HTR-8/SVneo (cell line): ENCODE data around the gene CEP152.

ENCODE experiments used
- DNase-seq: peaks from one replicate; pipeline ENCODE4 v3.0.0; 2011; ENCODE audit warnings: low spot score, mixed read lengths; ENCODE audit not compliant: insufficient read length
- FAIRE-seq: peaks from 2 replicates; lab custom pipeline; 2011; peaks lifted over from hg19 to GRCh38; lab: Jason Lieb, UNC

The CEP152 gene

GRCh38 chr15:48712546-48712945, 98.3 kb downstream of the CEP152 start:
- no peak for FAIRE-seq
- no peak for DNase-seq

DNA sequence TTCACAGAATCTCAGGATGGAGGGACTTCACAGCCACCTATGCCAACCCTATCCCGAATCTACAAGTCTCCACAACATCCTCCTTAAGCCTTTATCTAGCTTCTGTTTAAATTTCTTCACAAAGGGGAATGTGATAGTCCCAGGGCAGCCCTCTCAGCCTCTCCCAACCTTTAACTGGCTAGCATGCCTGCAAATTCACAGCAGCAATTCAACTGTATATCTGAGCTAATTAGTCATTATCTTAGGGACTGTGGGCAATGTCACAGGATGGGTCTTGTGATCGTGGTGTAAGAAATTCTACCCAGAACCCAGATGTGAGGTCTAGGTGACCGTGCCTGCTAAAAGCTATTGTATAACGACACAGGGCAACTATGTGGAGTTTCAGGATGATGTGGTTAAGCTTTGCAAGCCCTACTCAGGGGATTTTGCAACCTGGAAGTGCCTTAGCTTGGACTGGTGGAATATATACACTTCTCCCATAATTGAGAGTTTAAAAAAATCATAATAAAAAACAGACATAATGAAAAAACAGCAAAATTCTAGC, 99.8 kb downstream of the CEP152 start:
- DNase-seq (no peak), FAIRE-seq (no peak)

DNA sequence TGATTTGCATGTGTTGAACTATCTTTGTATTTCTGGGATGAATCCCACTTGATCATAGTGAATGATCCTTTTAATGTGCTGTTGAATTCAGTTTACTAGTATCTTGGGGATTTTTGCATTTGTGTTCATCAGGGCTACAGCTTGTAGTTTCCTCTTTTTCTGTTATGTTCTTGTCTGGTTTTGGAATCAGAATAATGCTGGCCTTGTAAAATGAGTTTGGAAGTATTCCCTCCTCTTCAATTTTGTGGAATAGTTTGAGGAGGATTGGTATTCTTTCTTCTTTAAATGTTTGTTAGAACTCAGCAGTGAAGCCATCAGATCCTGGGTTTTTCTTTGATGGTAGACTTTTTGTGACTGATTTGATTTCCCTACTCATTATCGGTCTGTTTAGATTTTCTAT, 102.2 kb downstream of the CEP152 start:
- FAIRE-seq: no peak
- DNase-seq: no peak

DNA sequence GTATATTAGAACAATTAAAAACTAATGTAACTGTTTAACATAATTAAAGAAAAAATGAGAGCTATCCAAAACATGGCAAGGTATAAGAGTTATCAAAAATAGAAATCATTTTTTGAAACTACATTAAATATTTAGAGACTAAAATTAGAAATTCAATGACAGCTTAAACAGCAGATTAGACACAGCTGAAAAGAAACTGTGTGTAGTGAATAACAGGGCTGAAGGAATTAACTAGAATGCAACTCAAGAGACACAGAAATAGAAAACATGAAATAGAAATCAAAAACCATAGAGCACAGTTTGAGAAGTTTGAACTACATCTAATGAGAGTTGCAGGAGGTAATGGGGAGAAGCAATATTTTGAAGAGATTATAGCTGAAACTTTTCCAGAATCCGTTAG, 105.5 kb downstream of the CEP152 start:
- DNase-seq: no peak
- no peak for FAIRE-seq

- FAIRE-seq (no peak), DNase-seq (no peak)
Observed at GRCh38 chr15:48703544-48703943, 107.3 kb downstream of the CEP152 start.

GRCh38 chr15:48702569-48703236, 108.2 kb downstream of the CEP152 start:
- no peak for FAIRE-seq
- DNase-seq: no peak

- DNase-seq (no peak), FAIRE-seq (no peak)
Observed at GRCh38 chr15:48696627-48697312, 114.1 kb downstream of the CEP152 start.

DNA sequence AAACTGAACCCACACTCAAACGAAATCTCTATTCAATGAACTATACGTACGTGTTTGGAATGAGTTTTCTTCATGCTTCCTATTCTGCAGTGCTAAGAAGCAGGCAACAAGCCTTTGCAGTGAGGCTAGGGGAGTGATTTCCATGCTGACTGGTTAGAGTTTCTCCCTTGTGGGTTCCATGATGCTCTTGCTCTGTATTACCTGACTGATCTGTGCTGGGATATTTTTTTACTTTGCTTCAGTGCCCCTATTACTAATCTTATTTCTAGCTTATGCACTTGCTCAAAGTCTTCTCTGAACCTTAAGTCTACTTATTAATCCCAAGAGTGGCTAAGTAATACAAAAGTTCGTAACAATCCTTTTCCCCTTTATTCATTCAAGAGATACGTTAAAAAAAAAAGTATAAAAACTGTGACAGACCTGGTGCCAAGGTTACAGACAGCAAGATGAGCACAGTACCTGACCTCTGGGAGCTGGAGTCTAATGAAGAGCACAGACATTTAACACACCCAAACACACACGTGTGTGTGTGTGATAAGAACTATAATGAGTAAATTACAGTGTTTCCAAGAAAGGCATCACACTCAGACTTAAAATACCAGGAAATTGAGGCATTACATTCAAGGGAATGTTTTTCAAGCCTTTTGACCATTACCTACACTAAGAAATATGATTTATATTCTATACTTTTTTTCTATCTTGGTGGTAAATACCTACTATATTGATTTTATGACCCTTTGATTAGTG, 114.9 kb downstream of the CEP152 start:
- DNase-seq (no peak), FAIRE-seq (no peak)

- FAIRE-seq: no peak
Observed at GRCh38 chr15:48695088-48695826, 115.6 kb downstream of the CEP152 start.

GRCh38 chr15:48693484-48693883, 117.4 kb downstream of the CEP152 start:
- DNase-seq: no peak
- no peak for FAIRE-seq

More at GRCh38 chr15:48695088-48695826, 115.6 kb downstream of the CEP152 start:
- DNase-seq: no peak

DNA sequence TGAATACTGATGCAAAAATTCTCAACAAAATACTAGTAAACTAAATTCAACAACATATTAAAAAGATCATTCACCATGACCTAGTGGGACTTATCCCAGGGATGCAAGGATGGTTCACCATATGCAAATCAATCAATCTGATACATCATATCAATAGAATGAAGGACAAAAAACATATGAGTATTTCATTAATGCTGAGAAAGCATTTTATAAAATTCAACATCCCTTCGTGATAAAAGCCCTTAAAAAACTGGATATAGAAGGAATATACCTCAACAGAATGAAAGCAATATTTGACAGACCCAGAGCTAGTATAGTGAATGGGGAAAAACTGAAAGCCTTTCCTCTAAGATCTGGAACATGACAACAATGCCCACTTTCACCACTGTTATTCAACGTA, 122.4 kb downstream of the CEP152 start:
- DNase-seq (no peak), FAIRE-seq (no peak)
